Activated CD8-positive, alpha-beta memory T cell treated with anti-CD3 and anti-CD28 coated beads, Interleukin-2, amount 10 ng/mL, durations not matched to agents 7 days and 5 days (primary cell): ENCODE data around the gene NOS3. TPM values are rescaled to one million over a fixed set of nuclear protein-coding genes. Genes with fewer than 3 reads are reported as not detected.

Experiments
- ATAC-seq: fragments of 150-1000 bp; cut with Tn5 transposase; one replicate; pipeline ENCODE4 v1.10.0; 2021; ENCODE audit warnings: moderate library complexity
- CTCF ChIA-PET: fragments of 350-600 bp; sonication (Branson Sonifier 250); formaldehyde crosslinking; loops from one replicate; lab custom pipeline; 2021; ENCODE audit warnings: antibody characterized with exemption; lab: Charles Lee
- DNase-seq: peaks from one replicate; pipeline ENCODE4 v3.0.0-alpha.2; 2020
- H3K27ac Mint-ChIP-seq: one replicate; pipeline ENCODE4 v1.8.0; 2021; ENCODE audit warnings: mild to moderate bottlenecking, mixed read lengths
- H3K27me3 Mint-ChIP-seq: one replicate; pipeline ENCODE4 v1.8.0; 2021; ENCODE audit warnings: mixed read lengths
- H3K36me3 Mint-ChIP-seq: one replicate; pipeline ENCODE4 v1.8.0; 2021; ENCODE audit warnings: mild to moderate bottlenecking, mixed read lengths
- H3K4me1 Mint-ChIP-seq: one replicate; pipeline ENCODE4 v1.8.0; 2021; ENCODE audit warnings: mixed read lengths
- H3K4me3 Mint-ChIP-seq: one replicate; pipeline ENCODE4 v1.8.0; 2021; ENCODE audit warnings: mild to moderate bottlenecking, moderate library complexity, mixed read lengths
- H3K9me3 Mint-ChIP-seq: one replicate; pipeline ENCODE4 v1.8.0; 2022; ENCODE audit warnings: low read depth, mixed read lengths
- total RNA-seq, 2 experiments: library from RNA; stranded (reverse); gene quantifications; one replicate each; pipeline ENCODE4 v1.2.3, GENCODE V29; 2021

NOS3 gene
- total RNA-seq, 2 experiments from 2014 or later: 6.4 to 10.8 TPM

DNA sequence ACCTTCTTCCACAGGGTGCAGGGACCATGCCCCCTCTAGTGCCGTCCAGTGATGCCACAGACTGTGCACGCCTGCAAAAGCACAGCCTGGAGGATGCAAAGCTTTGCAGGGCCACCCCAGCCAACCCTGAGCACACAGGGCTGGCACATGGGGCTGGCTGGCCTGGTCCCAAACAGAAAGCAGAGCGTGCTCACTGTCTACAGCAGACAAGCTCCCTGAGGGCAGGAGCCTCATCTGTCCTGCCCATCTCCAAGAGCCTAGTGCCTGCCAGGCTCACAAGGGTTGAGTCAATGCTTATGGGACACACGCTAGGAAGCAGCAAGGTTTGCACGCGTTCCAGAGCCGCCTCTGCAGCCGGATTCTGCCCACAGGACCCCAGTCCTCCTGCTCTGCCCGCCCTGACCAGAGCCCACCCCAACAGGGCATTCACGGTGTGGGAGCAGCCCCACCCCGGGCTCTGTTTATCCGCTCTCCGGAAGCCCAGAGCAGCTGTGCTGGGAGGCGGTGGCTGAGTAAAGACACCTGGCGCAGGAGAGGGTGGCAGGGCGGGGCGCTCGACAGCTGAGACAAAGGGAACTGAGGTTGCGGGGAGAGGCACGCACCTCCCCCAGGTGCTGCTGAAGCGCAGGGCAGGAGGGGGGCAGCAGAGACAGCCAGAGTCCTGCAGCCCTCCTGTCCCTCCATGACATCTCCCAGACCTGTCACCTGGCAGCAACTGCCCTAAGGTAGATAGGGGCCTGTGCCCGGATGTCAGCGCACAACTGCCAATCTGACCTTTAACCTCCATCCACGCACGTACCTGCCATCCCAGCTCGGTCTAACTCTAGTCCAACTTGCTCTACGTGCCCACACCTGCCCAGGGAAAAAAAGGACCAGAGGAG is 17.0 kb upstream of the NOS3 start:
- DNase-seq: no peak

DNA sequence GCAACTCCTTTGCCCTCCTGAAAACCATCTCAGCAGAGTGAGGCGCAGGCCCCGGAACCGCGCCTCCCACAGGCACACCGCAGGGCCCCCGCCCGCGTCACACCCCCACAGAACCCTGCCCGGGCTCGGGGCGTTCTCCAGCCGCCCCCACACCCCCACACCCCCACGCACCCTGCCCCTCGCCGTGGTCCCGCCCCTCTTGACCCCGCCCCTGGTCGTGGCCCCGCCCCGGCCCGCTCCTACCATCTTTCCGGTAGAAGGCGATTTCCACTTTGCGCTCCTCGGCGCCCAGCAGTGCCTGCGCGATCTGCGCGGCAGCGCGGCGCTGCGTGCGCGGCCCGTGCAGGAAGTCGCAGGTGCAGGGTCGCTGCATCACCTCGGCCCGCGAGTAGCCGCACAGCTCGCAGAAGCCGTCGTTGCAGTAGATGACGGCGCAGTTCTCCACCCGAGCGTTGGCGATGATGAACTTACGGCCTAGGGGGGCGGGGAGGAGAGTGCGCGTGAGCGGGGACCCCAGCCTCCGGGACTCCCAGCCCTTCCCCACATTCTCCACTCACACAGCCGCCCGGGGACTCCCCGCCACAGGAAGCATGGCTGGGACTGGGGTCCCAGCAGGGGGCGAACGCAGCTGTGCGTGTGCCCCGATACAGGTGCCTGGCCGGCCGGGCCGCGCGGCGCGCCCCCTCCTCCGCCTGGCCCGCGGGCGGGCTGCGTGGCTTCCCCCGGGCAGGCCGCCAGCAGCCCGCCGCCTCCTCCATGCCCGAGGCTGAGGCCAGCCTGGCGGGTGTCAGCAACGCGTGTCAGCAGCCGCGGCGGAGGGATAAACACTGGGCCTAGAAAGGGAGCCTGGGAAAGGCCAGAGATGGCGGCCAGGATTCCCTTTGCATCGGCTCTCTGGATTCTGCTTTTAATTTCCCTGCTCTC is 16.1 kb upstream of the NOS3 start:
- H3K27ac Mint-ChIP-seq: peak overlapping the region; percentile 32
- no peaks in the 10 kb centered on the region for H3K36me3 Mint-ChIP-seq
- peak overlapping the region; percentile 77 for H3K4me3 Mint-ChIP-seq
- peak; percentile 83 for DNase-seq
- ATAC-seq: peak; percentile 87
- CTCF ChIA-PET: interaction anchor here (0.7 to 3.4 kb wide), 8 partner anchors 10 to 139 kb away, joined by 3 to 31 read pairs (median 5); no protein-coding TSS in a partner anchor
- peaks cover 21% of the 10 kb centered on the region for H3K4me1 Mint-ChIP-seq
- peaks cover 33% of the 10 kb centered on the region for H3K27me3 Mint-ChIP-seq
- H3K9me3 Mint-ChIP-seq: no peaks in the 10 kb centered on the region

More for the DNA sequence above, 17.0 kb upstream of the NOS3 start:
- peaks cover 26% of the 10 kb centered on the region for H3K27me3 Mint-ChIP-seq
- no peak overlapping the region for H3K27ac Mint-ChIP-seq
- H3K4me1 Mint-ChIP-seq: peaks cover 20% of the 10 kb centered on the region
- CTCF ChIA-PET: interaction anchor here (0.7 to 3.4 kb wide), 4 partner anchors 11 to 45 kb away, joined by 3 to 31 read pairs (median 7); no protein-coding TSS in a partner anchor
- ATAC-seq: no peak
- H3K9me3 Mint-ChIP-seq: no peaks in the 10 kb centered on the region
- peak overlapping the region; percentile 77 for H3K4me3 Mint-ChIP-seq
- H3K36me3 Mint-ChIP-seq: no peaks in the 10 kb centered on the region

DNA sequence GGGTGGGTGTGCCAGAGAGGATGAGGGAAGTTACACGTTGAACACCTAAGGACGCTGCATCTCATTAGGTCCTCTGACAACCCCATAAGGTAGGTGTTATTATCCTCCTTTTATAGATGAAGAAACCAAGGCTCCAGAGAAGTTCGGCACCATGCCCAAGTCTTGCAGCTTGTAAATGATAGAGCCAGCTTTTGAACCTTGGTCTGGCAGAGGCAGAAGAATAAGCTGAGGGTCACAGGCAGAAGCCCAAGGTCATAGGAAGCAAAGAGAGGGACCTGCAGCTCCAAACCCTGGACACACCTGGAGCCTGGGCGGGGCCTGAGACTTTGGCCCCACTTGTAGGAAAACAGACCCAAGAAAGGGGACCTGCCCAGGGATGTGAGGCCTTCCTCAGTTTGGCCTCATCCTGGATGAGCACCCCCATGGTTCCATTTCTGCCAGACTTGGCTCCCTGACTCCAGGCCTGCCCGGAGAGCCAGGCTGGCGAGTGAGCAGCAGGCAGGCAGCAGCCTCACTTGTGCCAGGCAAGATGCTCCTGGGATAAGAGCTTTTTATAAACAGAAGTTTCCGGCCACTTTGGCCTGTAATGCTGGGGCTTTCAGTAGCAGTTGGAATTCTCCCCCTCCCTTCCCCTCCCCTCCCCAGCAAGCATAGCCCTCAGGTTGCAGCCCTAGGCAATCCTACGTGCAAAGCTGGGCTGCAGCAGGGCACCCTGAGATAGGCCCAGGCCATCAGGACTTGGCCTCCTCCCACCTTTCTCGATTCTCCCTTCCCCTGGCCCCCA is 15.1 kb upstream of the NOS3 start:
- DNase-seq (no peak), ATAC-seq (no peak)
- Mint-ChIP-seq H3K4me1 (peaks cover 21% of the 10 kb centered on the region), H3K9me3 (no peaks in the 10 kb centered on the region), H3K27me3 (peaks cover 43% of the 10 kb centered on the region), H3K4me3 (peak overlapping the region; percentile 77), H3K27ac (no peak overlapping the region), H3K36me3 (no peaks in the 10 kb centered on the region)
- CTCF ChIA-PET: interaction anchor here (0.6 to 3.4 kb wide), 7 partner anchors 9 to 138 kb away, joined by 3 to 31 read pairs (median 6); no protein-coding TSS in a partner anchor

DNA sequence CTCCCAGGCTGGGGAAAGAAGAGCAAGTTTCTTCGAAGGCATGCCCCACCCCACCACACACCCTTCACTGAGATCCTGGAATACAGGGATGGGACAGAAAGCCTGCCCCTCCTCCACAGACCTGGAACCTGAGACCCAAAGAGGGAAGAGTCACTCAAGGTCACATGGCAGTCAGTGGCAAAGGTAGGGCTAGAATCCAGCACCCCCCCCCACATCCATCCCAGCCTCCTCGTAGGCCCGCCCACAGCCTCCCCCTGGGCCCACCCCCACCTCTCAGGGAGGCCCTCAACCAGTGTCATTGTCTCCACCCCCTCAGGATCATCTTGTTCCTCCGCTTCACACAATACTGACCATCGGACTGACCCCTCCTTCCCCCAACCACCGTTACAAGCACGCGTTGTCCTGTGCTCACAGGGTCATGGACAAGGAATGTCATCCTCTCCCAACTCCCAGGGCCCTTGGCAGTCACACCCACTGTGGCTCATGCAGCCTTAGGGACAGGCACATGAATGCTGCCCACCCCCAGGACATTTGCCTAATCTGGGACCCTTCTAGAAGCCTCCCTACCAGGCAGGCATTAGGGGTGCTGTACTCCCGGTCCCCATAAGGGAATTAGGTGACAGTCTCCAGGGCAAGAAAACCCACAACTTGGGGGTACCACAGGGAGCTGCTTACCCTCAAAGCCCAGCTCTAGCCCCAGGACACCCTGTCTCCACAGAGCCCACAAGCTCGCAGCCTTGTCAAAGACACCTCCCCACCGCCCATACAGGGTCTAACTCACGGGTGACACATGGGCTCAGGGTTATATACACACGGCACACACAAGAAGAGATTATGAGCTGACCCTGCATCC is 14.1 kb upstream of the NOS3 start:
- no peaks in the 10 kb centered on the region for H3K36me3 Mint-ChIP-seq
- H3K4me3 Mint-ChIP-seq: no peak overlapping the region
- CTCF ChIA-PET: interaction anchor here (1.0 to 3.4 kb wide), 4 partner anchors 8 to 78 kb away, joined by 3 to 31 read pairs (median 6); no protein-coding TSS in a partner anchor
- peaks cover 21% of the 10 kb centered on the region for H3K4me1 Mint-ChIP-seq
- DNase-seq (no peak), ATAC-seq (no peak)
- no peaks in the 10 kb centered on the region for H3K9me3 Mint-ChIP-seq
- peaks cover 53% of the 10 kb centered on the region for H3K27me3 Mint-ChIP-seq
- no peak overlapping the region for H3K27ac Mint-ChIP-seq

DNA sequence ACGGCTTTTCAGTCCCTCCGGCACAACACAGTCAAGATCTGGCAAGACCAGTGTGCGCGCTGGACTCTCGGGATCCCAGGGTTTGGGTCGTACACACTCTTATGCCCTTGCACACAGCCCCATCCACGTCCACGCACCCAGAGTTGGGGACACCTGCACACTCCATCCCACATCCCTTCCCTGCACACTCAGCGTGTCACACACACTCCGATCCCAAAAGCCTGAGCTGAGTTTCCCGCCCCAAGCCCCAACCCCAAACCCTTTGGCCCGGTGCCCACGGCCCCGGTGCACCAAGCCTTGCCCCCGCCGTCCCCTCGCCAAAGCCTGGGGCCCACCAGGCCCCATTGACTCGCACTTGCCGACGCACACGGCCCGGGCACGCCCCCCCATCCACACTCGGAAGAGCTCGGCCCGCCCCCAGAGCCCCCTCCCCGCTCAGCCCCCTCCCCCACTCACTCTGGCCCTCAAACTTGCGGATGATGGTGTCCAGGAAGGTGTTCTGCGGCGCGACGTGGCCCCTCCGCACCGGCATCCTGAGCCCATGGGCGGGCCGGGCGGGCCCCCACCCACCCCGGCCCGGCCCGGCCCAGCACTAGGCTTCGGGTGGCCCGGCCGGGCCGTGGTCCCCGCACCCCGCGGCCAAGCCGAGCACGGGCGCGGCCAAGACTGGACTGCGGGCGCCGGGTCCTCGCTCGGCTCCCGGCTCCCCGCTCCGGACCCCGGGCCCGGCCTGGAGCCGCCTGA is 13.3 kb upstream of the NOS3 start:
- Mint-ChIP-seq H3K4me1 (peaks cover 21% of the 10 kb centered on the region), H3K27me3 (peaks cover 59% of the 10 kb centered on the region), H3K9me3 (no peaks in the 10 kb centered on the region), H3K4me3 (peak overlapping the region; percentile 14), H3K36me3 (no peaks in the 10 kb centered on the region), H3K27ac (no peak overlapping the region)
- CTCF ChIA-PET: interaction anchor here (1.0 to 1.2 kb wide), 2 partner anchors 8 to 79 kb away, joined by 3 to 5 read pairs; no protein-coding TSS in a partner anchor
- DNase-seq (no peak), ATAC-seq (no peak)

DNA sequence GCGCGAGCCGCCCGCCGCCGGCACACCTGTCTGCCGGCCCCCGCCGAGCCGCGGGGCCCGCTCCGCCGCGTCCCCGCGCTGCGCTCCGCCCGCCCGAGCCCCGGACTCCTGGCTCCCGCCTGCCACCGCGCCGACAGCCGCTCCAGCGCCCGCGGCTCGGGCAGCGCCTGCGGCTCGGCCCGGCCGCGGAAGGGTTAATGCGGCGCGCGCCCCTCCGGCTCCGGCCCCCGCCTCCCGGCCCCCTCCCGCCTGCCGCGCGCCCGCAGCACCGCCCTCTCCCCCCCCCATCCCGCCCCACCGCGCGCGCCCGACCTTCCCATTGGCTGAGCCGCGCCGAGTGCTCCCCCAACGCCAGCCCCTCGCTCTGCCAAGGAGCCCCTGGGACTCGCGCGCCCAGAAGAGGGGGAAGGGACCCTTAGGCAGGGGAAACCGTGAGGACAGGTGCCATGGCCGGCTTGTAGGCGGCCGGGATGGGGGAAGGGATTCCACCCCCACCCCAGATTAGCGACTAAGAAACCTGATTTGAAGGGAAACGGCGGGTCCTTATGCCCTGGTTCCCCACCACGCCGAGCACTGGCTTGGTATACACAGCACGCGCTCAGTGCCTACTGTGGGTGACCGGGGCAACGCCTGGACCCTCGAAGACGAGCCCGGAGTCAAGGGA is 12.6 kb upstream of the NOS3 start, which contains the start of gene KCNH2:
KCNH2 (minus strand) TSS at position 196 of the 664 bp plus-strand sequence. CDS start 408 bp downstream, outside the sequence.
- Mint-ChIP-seq H3K4me3 (peak within 1 kb of the TSS; percentile 14), H3K36me3 (no peaks in the 10 kb centered on the region), H3K4me1 (peaks cover 21% of the 10 kb centered on the region), H3K27me3 (peaks cover 61% of the 10 kb centered on the region), H3K9me3 (no peaks in the 10 kb centered on the region), H3K27ac (no peak within 1 kb of the TSS)
- ATAC-seq (no peak), DNase-seq (no peak)
- CTCF ChIA-PET: interaction anchor here (0.6 to 1.7 kb wide), 6 partner anchors 9 to 80 kb away, joined by 3 to 6 read pairs (median 5); no protein-coding TSS in a partner anchor

DNA sequence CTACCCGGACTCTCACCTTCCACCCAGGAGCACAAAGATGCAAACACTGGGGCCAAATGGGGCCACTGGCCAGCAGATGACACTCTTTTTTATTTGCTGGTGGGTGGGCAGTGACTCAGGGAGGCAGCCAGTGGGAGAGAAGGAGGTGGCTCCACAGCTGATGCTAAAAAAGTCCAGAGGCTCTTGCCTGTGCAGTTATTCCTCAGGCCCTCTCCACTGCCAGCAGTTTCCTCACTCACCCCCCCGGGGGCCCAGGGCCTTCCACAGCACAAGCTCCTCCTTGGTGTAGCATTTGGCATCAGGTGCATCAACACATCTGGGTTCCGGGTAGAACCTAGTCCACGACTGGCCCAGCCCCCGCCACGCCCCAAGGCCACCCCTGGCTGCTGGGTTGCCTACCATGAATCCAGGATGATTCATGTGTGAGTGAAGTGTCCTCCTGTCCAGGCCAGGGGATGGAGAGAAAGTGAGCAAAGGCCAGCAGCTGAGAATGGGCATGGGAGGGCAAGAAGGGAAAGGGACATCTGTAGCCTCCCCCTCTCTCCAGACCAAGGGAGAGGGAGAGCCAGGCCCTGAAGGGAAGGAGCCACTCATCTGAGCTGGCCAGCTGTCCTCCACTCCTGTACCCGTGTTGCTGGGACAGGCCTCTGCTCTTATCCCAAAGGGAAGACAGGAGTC is 11.0 kb upstream of the NOS3 start:
- Mint-ChIP-seq H3K27ac (no peak overlapping the region), H3K27me3 (peaks cover 70% of the 10 kb centered on the region), H3K9me3 (no peaks in the 10 kb centered on the region), H3K4me1 (peaks cover 14% of the 10 kb centered on the region), H3K36me3 (no peaks in the 10 kb centered on the region), H3K4me3 (no peak overlapping the region)
- no peak for ATAC-seq
- no peak for DNase-seq
- CTCF ChIA-PET: interaction anchor here (0.6 to 1.8 kb wide), 12 partner anchors 9 to 509 kb away, joined by 3 to 6 read pairs (median 4); no protein-coding TSS in a partner anchor

DNA sequence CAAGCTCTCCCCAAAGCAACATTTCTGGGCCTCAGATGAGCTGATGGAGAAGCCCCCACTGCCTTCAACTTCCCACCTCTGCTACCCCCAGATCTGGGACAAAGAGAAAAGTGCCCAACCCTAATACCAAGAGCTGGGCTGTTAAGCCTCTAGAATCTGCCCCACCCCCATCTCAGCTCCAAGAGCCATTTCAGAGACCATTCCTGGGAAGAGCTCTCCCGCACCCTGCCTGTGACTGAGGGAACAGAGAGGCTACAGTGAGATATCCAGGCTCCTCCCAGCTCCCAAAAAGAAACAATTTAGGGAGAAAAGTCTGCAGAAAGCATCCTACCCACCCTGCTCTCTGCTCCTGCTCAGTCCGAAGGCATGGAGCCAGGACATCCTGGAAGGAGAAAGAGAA is 10.2 kb upstream of the NOS3 start:
- Mint-ChIP-seq H3K36me3 (no peaks in the 10 kb centered on the region), H3K4me3 (no peak overlapping the region), H3K27me3 (peaks cover 75% of the 10 kb centered on the region), H3K4me1 (peaks cover 10% of the 10 kb centered on the region), H3K27ac (no peak overlapping the region), H3K9me3 (no peaks in the 10 kb centered on the region)
- DNase-seq (no peak), ATAC-seq (no peak)
- CTCF ChIA-PET: interaction anchor here (0.6 to 1.8 kb wide), 5 partner anchors 15 to 510 kb away, joined by 3 to 6 read pairs (median 3); no protein-coding TSS in a partner anchor

DNA sequence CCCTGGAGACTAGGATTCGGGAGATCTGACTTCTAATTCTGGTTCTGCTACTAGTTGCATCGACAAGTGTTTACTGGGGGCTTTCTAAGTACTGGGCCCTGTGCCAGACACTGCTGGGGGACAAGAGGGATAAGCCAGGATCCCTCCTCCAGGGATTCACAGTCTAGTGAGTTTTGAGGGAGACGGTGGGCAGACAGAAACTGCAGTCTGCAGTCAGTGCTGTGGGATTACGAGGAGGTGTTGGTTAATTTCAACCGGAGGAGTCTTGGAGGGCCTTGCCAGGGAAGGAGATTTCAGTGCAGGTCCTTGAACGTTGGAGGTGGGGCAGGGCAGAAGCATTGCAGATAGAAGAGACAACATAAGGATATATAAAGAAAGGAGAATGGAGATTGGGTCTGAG is 9.2 kb upstream of the NOS3 start:
- H3K4me1 Mint-ChIP-seq: peaks cover 10% of the 10 kb centered on the region
- H3K36me3 Mint-ChIP-seq: no peaks in the 10 kb centered on the region
- H3K27me3 Mint-ChIP-seq: peaks cover 75% of the 10 kb centered on the region
- CTCF ChIA-PET: interaction anchor here (1.8 kb wide), 1 partner anchor 16 kb away, joined by 4 read pairs; no protein-coding TSS in a partner anchor
- no peak overlapping the region for H3K4me3 Mint-ChIP-seq
- DNase-seq: no peak
- no peak for ATAC-seq
- H3K27ac Mint-ChIP-seq: no peak overlapping the region
- no peaks in the 10 kb centered on the region for H3K9me3 Mint-ChIP-seq

DNA sequence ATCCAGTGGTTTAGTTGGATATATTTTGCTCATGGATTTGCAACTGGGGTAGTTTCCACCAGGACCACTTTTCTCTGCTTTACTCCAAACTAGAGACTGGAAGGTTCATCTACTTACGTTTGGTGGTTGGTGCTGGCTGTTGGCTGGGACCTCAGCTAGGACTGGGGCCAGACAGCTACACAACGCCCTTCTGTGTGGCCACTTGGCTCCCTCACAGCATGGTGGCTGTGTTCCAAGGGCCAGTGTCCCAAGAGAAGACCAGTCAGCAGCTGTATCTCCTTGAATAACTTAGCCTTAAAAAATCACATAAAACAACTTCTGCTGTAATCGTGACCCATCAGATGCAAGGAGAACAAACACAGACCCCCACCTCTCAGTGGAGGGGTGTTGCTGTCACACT is 8.5 kb upstream of the NOS3 start:
- Mint-ChIP-seq H3K4me1 (peaks cover 7% of the 10 kb centered on the region), H3K4me3 (no peak overlapping the region), H3K27me3 (peaks cover 68% of the 10 kb centered on the region), H3K27ac (no peak overlapping the region), H3K36me3 (no peaks in the 10 kb centered on the region), H3K9me3 (no peaks in the 10 kb centered on the region)
- DNase-seq (no peak), ATAC-seq (no peak)
- CTCF ChIA-PET: no interaction called here
